ENCODE data around the gene WWOX. TPM values are rescaled to one million over a fixed set of nuclear protein-coding genes. Genes with fewer than 3 reads are reported as not detected.

WWOX gene
- polyA plus RNA-seq, 1 donor (not counting 4 experiments of a cell fraction or from before 2014, with no cell fraction given): 5.1 TPM

DNA sequence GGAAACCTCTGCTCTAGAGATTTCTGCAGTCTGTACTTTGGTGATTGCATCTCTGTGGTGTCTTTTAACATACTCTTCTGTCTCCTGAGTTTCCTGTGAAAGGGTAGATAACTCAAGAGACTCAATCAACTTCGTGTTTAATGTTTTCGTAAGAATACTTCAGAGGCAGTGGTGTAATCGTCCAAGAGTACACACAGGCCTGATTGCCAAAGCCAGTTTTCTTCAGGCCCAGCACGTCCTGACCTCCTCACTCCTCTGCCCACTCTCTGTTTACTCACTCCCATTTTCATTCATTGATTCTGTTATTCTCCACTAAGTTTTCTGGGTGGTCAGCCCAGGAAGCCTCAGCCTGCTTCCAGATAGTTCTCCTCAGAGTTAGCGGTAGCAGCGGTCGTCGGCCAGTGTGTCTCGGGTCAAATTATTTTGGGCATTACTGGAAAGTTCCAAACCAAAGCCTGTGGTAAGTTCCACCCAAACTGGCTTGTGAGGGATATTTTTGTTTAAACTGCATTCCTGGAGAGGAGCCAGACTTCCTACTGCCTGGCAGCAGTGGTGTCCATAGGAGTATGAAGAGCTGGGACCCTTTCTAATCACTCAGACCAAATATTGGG lies 293.2 kb downstream of the WWOX start:
- Histone ChIP-seq H3K4me3 (ENCODE audit: control insufficient read depth in 2 of 3, extremely low read depth in 1 of 3, insufficient read depth in 2 of 3, low read depth in 1 of 3, low read length in 3 of 3) (no peak overlapping the region), H3K9me1 (ENCODE audit: control insufficient read depth, extremely low read depth, insufficient read depth, low read length) (no peaks in the 10 kb centered on the region), H3K36me3 (ENCODE audit: control insufficient read depth in 2 of 2, extremely low read depth in 1 of 2, insufficient read depth in 2 of 2, low read length in 2 of 2) (no peaks in the 10 kb centered on the region), H3K27ac (ENCODE audit: control insufficient read depth, insufficient read depth, low read length) (no peak overlapping the region), H3K9me3 (ENCODE audit: control insufficient read depth, low read depth, low read length) (peaks cover 2% of the 10 kb centered on the region), H2AFZ (ENCODE audit: control insufficient read depth, low read length) (no peak overlapping the region), H3K27me3 (ENCODE audit: control insufficient read depth, extremely low read depth, insufficient read depth, low read length) (no peaks in the 10 kb centered on the region), H3K4me2 (ENCODE audit: control insufficient read depth, extremely low read depth, insufficient read depth, low read depth, low read length) (no peak overlapping the region), H3K9ac (ENCODE audit: control insufficient read depth, extremely low read depth, insufficient read depth, low read length) (no peak overlapping the region), H3K79me2 (ENCODE audit: control insufficient read depth, insufficient read depth, low read length) (no peaks in the 10 kb centered on the region), H4K20me1 (ENCODE audit: control insufficient read depth, extremely low read depth, insufficient read depth, low read length) (no peaks in the 10 kb centered on the region), H3K4me1 (ENCODE audit: control insufficient read depth, extremely low read depth, insufficient read depth, low read length) (no peaks in the 10 kb centered on the region)
- dilution Hi-C loops (cut with MboI; ENCODE audit: extremely low pct_ligation_motif_present, low sequenced_read_pairs): no loop called here
- FAIRE-seq: no peak
- TF ChIP-seq, protein P1, sequence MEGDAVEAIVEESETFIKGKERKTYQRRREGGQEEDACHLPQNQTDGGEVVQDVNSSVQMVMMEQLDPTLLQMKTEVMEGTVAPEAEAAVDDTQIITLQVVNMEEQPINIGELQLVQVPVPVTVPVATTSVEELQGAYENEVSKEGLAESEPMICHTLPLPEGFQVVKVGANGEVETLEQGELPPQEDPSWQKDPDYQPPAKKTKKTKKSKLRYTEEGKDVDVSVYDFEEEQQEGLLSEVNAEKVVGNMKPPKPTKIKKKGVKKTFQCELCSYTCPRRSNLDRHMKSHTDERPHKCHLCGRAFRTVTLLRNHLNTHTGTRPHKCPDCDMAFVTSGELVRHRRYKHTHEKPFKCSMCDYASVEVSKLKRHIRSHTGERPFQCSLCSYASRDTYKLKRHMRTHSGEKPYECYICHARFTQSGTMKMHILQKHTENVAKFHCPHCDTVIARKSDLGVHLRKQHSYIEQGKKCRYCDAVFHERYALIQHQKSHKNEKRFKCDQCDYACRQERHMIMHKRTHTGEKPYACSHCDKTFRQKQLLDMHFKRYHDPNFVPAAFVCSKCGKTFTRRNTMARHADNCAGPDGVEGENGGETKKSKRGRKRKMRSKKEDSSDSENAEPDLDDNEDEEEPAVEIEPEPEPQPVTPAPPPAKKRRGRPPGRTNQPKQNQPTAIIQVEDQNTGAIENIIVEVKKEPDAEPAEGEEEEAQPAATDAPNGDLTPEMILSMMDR (optimal IDR thresholded peaks at IDR 0.05 in 1 of 3, IDR thresholded peaks at IDR 0.05 in 1 of 3, conservative IDR thresholded peaks at IDR 0.05 in 1 of 3; ENCODE audit: extremely low read depth in 1 of 3, insufficient read depth in 2 of 3, low read length in 3 of 3): no peak
- no peak for TF ChIP-seq EZH2 (IDR thresholded peaks at IDR 0.05; ENCODE audit: low read length)
- no peak for DNase-seq (ENCODE audit: low read depth, low spot score)

DNA sequence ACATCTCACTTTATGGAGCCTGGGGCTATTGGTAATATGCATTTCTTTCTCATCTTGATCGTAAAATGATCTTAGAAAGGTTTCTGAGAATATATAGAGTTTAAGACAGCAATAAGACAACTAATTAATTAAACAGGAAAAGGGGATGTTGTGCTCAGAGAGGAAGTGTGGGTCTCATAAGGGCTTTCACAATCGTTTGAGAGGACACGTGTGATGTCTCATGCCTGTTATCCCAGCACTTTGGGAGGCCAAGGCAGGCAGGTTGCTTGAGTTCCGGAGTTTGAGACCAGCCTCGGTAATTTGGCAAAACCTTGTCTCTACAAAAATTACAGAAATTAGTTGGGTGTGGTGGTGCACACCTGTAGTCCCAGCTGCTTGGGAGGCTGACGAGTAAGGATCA lies 295.6 kb downstream of the WWOX start:
- dilution Hi-C loops (cut with MboI; ENCODE audit: extremely low pct_ligation_motif_present, low sequenced_read_pairs): no loop called here
- Histone ChIP-seq H2AFZ (ENCODE audit: control insufficient read depth, low read length) (no peak overlapping the region), H4K20me1 (ENCODE audit: control insufficient read depth, extremely low read depth, insufficient read depth, low read length) (no peaks in the 10 kb centered on the region), H3K4me3 (ENCODE audit: control insufficient read depth in 2 of 3, extremely low read depth in 1 of 3, insufficient read depth in 2 of 3, low read depth in 1 of 3, low read length in 3 of 3) (no peak overlapping the region), H3K4me2 (ENCODE audit: control insufficient read depth, extremely low read depth, insufficient read depth, low read depth, low read length) (no peak overlapping the region), H3K27ac (ENCODE audit: control insufficient read depth, insufficient read depth, low read length) (no peak overlapping the region), H3K4me1 (ENCODE audit: control insufficient read depth, extremely low read depth, insufficient read depth, low read length) (no peaks in the 10 kb centered on the region), H3K9me3 (ENCODE audit: control insufficient read depth, low read depth, low read length) (peaks cover 2% of the 10 kb centered on the region), H3K36me3 (ENCODE audit: control insufficient read depth in 2 of 2, extremely low read depth in 1 of 2, insufficient read depth in 2 of 2, low read length in 2 of 2) (no peaks in the 10 kb centered on the region), H3K27me3 (ENCODE audit: control insufficient read depth, extremely low read depth, insufficient read depth, low read length) (no peaks in the 10 kb centered on the region), H3K9ac (ENCODE audit: control insufficient read depth, extremely low read depth, insufficient read depth, low read length) (no peak overlapping the region), H3K79me2 (ENCODE audit: control insufficient read depth, insufficient read depth, low read length) (no peaks in the 10 kb centered on the region), H3K9me1 (ENCODE audit: control insufficient read depth, extremely low read depth, insufficient read depth, low read length) (no peaks in the 10 kb centered on the region)
- no peak for FAIRE-seq
- TF ChIP-seq, protein P1 (optimal IDR thresholded peaks at IDR 0.05 in 1 of 3, IDR thresholded peaks at IDR 0.05 in 1 of 3, conservative IDR thresholded peaks at IDR 0.05 in 1 of 3; ENCODE audit: extremely low read depth in 1 of 3, insufficient read depth in 2 of 3, low read length in 3 of 3): no peak
- TF ChIP-seq EZH2 (IDR thresholded peaks at IDR 0.05; ENCODE audit: low read length): no peak
- DNase-seq (ENCODE audit: low read depth, low spot score): no peak

All from keratinocyte (primary cell).